ENCODE measurements around the gene CCNQ. TPM values are rescaled to one million over a fixed set of nuclear protein-coding genes. Genes with fewer than 3 reads are reported as not detected.

CCNQ gene
- total and polyA plus RNA-seq, 2 donors (not counting 1 experiment from before 2014, with no cell fraction given) = 31.8 to 66.0 TPM

GRCh38 chrX:153631346-153631745 is 32.4 kb upstream of the CCNQ start:
- no peak overlapping the region for H3K4me3 Mint-ChIP-seq
- ATAC-seq (ENCODE audit: low read depth) (no peak), DNase-seq (no peak)
- no peaks in the 10 kb centered on the region for H4K20me1 ChIP-seq (ENCODE audit: control insufficient read depth, insufficient read depth, low read length, poor library complexity, severe bottlenecking)
- intact Hi-C loops (cut with micrococcal nuclease) = no loop called here
- POLR2A ChIA-PET = no interaction called here
- H3K9me3 Mint-ChIP-seq (ENCODE audit: insufficient read depth) = peaks cover 2% of the 10 kb centered on the region
- H3K27me3 Mint-ChIP-seq = peaks cover 7% of the 10 kb centered on the region
- H3K79me2 ChIP-seq (ENCODE audit: control insufficient read depth, insufficient read depth, low read length) = no peaks in the 10 kb centered on the region
- no peak overlapping the region for H3K27ac ChIP-seq (ENCODE audit: low read length in 2 of 2)
- no peaks in the 10 kb centered on the region for H3K36me3 ChIP-seq (replicated peaks in 1 of 2; ENCODE audit: control extremely low read depth in 1 of 2, control insufficient read depth in 1 of 2, extremely low read depth in 1 of 2, insufficient read depth in 2 of 2, low read length in 1 of 2)
- WGBS (ENCODE audit: insufficient coverage) = no CpG with 5 or more reads among the region's 2 CpGs
- H3K27ac Mint-ChIP-seq = no peak overlapping the region
- H3K4me1 ChIP-seq (ENCODE audit: control insufficient read depth in 2 of 2, insufficient read depth in 2 of 2, low read length in 2 of 2) = no peaks in the 10 kb centered on the region
- no peak overlapping the region for H3K4me3 ChIP-seq (ENCODE audit: control extremely low read depth in 1 of 5, extremely low read depth in 1 of 5, insufficient read depth in 1 of 5, low read depth in 2 of 5, low read length in 4 of 5)
- H3K4me1 Mint-ChIP-seq = peaks cover 2% of the 10 kb centered on the region
- no peaks in the 10 kb centered on the region for H3K9me3 ChIP-seq (ENCODE audit: control extremely low read depth in 1 of 3, control insufficient read depth in 2 of 3, insufficient read depth in 1 of 3, low read length in 2 of 3)
- H3K4me2 ChIP-seq (replicated peaks; ENCODE audit: low read depth, low read length, poor library complexity, severe bottlenecking) = no peak overlapping the region
- H2AFZ ChIP-seq (ENCODE audit: insufficient read depth, low read depth, low read length, poor library complexity, severe bottlenecking) = no peak overlapping the region
- no peaks in the 10 kb centered on the region for H3K27me3 ChIP-seq (replicated peaks in 1 of 4; ENCODE audit: control extremely low read depth in 1 of 4, control insufficient read depth in 3 of 4, insufficient read depth in 4 of 4, low read length in 3 of 4)
- H3K9ac ChIP-seq (ENCODE audit: low read length) = no peak overlapping the region
- TF ChIP-seq EZH2 (IDR thresholded peaks at IDR 0.05; ENCODE audit: borderline replicate concordance, insufficient read depth, low read depth, low read length, poor library complexity, severe bottlenecking) (no peak), CTCF (IDR thresholded peaks at IDR 0.05) (no peak)
- CTCF ChIA-PET = interaction anchor here (0.9 to 1.3 kb wide), 3 partner anchors 9 to 92 kb away, joined by 3 to 5 read pairs (median 3); no protein-coding TSS in a partner anchor

GRCh38 chrX:153628665-153629064 is 29.7 kb upstream of the CCNQ start:
- WGBS (ENCODE audit: insufficient coverage) = 93% methylated on average over 5 of the region's 12 CpGs
- ChIA-PET POLR2A (no interaction called here), CTCF (no interaction called here)
- DNase-seq = no peak
- peaks cover 10% of the 10 kb centered on the region for H3K27me3 Mint-ChIP-seq
- H4K20me1 ChIP-seq (ENCODE audit: control insufficient read depth, insufficient read depth, low read length, poor library complexity, severe bottlenecking) = no peaks in the 10 kb centered on the region
- ATAC-seq (ENCODE audit: low read depth) = no peak
- H3K4me1 Mint-ChIP-seq = no peaks in the 10 kb centered on the region
- TF ChIP-seq CTCF (IDR thresholded peaks at IDR 0.05) (no peak), EZH2 (IDR thresholded peaks at IDR 0.05; ENCODE audit: borderline replicate concordance, insufficient read depth, low read depth, low read length, poor library complexity, severe bottlenecking) (no peak)
- H3K4me2 ChIP-seq (replicated peaks; ENCODE audit: low read depth, low read length, poor library complexity, severe bottlenecking) = no peak overlapping the region
- H3K27me3 ChIP-seq (replicated peaks in 1 of 4; ENCODE audit: control extremely low read depth in 1 of 4, control insufficient read depth in 3 of 4, insufficient read depth in 4 of 4, low read length in 3 of 4) = peaks cover 0 to 6% (median 0%) of the 10 kb centered on the region in 4 experiments
- H3K4me3 ChIP-seq (ENCODE audit: control extremely low read depth in 1 of 5, extremely low read depth in 1 of 5, insufficient read depth in 1 of 5, low read depth in 2 of 5, low read length in 4 of 5) = no peak overlapping the region
- H3K4me1 ChIP-seq (ENCODE audit: control insufficient read depth in 2 of 2, insufficient read depth in 2 of 2, low read length in 2 of 2) = no peaks in the 10 kb centered on the region
- H3K27ac ChIP-seq (ENCODE audit: low read length in 2 of 2) = no peak overlapping the region
- no peak overlapping the region for H3K9ac ChIP-seq (ENCODE audit: low read length)
- no peak overlapping the region for H3K27ac Mint-ChIP-seq
- H3K4me3 Mint-ChIP-seq = no peak overlapping the region
- H3K79me2 ChIP-seq (ENCODE audit: control insufficient read depth, insufficient read depth, low read length) = no peaks in the 10 kb centered on the region
- intact Hi-C loops (cut with micrococcal nuclease) = no loop called here
- no peaks in the 10 kb centered on the region for H3K9me3 ChIP-seq (ENCODE audit: control extremely low read depth in 1 of 3, control insufficient read depth in 2 of 3, insufficient read depth in 1 of 3, low read length in 2 of 3)
- H2AFZ ChIP-seq (ENCODE audit: insufficient read depth, low read depth, low read length, poor library complexity, severe bottlenecking) = no peak overlapping the region
- peaks cover 2% of the 10 kb centered on the region for H3K9me3 Mint-ChIP-seq (ENCODE audit: insufficient read depth)
- H3K36me3 ChIP-seq (replicated peaks in 1 of 2; ENCODE audit: control extremely low read depth in 1 of 2, control insufficient read depth in 1 of 2, extremely low read depth in 1 of 2, insufficient read depth in 2 of 2, low read length in 1 of 2) = no peaks in the 10 kb centered on the region
